Activated T-cell treated with anti-CD3 and anti-CD28 coated beads, Interleukin-2, amount 50 U/mL, for 24 hours (primary cell): ENCODE results near the gene LYL1.

Experiments used
- DNase-seq: peaks from one replicate; pipeline ENCODE4 v3.0.0-alpha.2; 2020
- H3K27ac Mint-ChIP-seq: 2 replicates; pipeline ENCODE4 v1.8.0; 2020; ENCODE audit warnings: mild to moderate bottlenecking, mixed read lengths
- H3K27me3 Mint-ChIP-seq: 2 replicates; pipeline ENCODE4 v1.8.0; 2020; ENCODE audit warnings: mixed read lengths
- H3K36me3 Mint-ChIP-seq: 2 replicates; pipeline ENCODE4 v1.8.0; 2020; ENCODE audit warnings: low read depth, mixed read lengths
- H3K4me1 Mint-ChIP-seq: 2 replicates; pipeline ENCODE4 v1.8.0; 2020; ENCODE audit warnings: low read depth, mixed read lengths
- H3K4me3 Mint-ChIP-seq: 2 replicates; pipeline ENCODE4 v1.8.0; 2020; ENCODE audit warnings: mild to moderate bottlenecking, moderate library complexity, mixed read lengths
- H3K9me3 Mint-ChIP-seq: 2 replicates; pipeline ENCODE4 v1.8.0; 2020; ENCODE audit warnings: mixed read lengths

LYL1 gene

DNA sequence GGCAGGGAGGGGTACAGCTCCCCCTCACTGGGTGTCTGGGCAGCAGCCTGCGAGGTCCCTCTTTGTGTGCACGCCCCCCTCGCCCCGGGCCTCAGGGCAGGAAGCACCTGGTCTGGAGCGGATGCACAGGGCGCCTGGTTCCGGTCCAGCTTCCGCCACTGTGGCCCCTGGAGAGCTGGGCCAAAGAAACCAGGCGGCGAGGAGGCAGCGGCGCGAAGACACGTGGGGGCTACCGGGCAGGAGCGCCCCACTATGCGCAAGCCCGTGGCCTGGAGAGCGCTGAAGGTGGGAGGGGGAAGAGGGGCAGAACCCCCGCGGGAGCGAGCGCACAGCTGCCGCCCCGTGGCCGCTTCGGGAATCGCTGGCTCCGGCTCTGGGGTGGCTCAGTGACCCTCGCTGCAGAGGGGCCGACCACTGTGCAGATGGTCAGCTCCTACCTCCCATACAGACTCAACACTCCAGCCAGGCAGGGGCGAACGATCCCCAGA lies 1.7 kb upstream of the LYL1 start:
- Mint-ChIP-seq H3K9me3 (peaks cover 3% of the 10 kb centered on the region), H3K27ac (peak overlapping the region; percentile 92), H3K36me3 (peaks cover 43% of the 10 kb centered on the region), H3K4me3 (peak overlapping the region; percentile 81), H3K27me3 (no peaks in the 10 kb centered on the region), H3K4me1 (peaks cover 45% of the 10 kb centered on the region)
- DNase-seq, result peak; percentile 85

DNA sequence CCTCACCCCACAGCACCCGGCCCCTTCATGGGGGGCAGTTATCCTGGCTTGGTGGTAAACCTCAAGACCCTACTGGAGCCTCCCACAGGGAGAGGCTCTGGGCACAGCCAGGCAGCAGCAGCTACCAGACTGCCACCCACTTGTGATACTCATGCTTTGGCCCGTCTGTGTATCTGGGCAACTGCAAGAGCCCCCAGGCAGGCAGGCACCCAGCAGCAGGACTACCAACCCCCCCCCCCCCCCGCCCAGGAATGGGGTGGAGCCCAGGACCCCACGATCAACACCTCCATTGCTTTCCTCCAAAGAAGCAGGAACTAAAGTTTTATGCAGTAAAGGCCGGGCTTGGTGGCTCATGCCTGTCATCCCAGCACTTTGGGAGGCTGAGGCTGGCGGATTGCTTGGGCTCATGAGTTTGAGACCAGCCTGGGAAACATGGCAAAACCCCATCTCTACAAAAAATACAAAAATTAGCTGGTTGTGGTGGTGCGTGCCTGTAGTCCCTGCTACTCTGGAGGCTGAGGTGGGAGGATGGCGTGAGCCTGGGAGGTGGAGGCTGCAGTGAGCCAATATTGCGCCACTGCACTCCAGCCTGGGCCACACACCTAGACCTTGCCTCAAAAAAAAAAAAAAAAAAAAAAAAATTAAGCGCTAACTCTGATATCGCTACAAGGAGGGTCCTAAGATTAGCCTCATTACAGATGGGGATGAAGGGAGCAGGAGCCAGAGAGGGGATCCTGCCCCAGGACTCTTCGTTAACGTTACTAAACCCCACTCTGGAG lies 1.1 kb upstream of the LYL1 start:
- DNase-seq, result no peak

DNA sequence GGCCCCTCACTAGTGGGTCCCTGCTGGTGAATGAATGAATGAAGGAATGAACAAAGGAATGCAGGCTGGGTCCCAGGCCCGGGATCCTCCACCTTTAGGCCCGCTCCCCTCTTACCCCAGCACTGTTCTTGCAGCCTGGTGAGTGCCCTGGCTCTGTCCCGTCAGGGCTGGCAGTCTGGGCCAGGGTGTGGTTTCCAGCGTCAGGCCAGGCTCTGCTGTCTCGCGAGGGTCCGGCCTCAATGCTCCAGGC lies 317 bp downstream of the LYL1 start:
- peaks cover 3% of the 10 kb centered on the region for H3K9me3 Mint-ChIP-seq
- no peak overlapping the region for H3K27ac Mint-ChIP-seq
- peak overlapping the region; percentile 72 for H3K4me3 Mint-ChIP-seq
- H3K36me3 Mint-ChIP-seq, result peaks cover 33% of the 10 kb centered on the region
- H3K4me1 Mint-ChIP-seq, result peaks cover 58% of the 10 kb centered on the region
- peaks cover 15% of the 10 kb centered on the region for H3K27me3 Mint-ChIP-seq
- no peak for DNase-seq

More for the DNA sequence above, 1.1 kb upstream of the LYL1 start:
- Mint-ChIP-seq H3K4me1 (peaks cover 48% of the 10 kb centered on the region), H3K27me3 (peaks cover 3% of the 10 kb centered on the region), H3K4me3 (peak overlapping the region; percentile 81), H3K36me3 (peaks cover 39% of the 10 kb centered on the region), H3K9me3 (peaks cover 3% of the 10 kb centered on the region), H3K27ac (peak overlapping the region; percentile 92)

- no peak for DNase-seq
- Mint-ChIP-seq H3K4me3 (peak overlapping the region; percentile 72), H3K27ac (peak overlapping the region; percentile 64), H3K9me3 (peaks cover 3% of the 10 kb centered on the region), H3K4me1 (peaks cover 62% of the 10 kb centered on the region), H3K27me3 (peaks cover 19% of the 10 kb centered on the region), H3K36me3 (peaks cover 28% of the 10 kb centered on the region)
Measured at GRCh38 chr19:13101590-13102415, 855 bp downstream of the LYL1 start.

- H3K4me3 Mint-ChIP-seq, result peak overlapping the region; percentile 72
- peaks cover 65% of the 10 kb centered on the region for H3K4me1 Mint-ChIP-seq
- H3K36me3 Mint-ChIP-seq, result peaks cover 24% of the 10 kb centered on the region
- H3K27me3 Mint-ChIP-seq, result peaks cover 25% of the 10 kb centered on the region
- DNase-seq, result no peak
- H3K9me3 Mint-ChIP-seq, result peaks cover 3% of the 10 kb centered on the region
- peak overlapping the region; percentile 64 for H3K27ac Mint-ChIP-seq
Measured at GRCh38 chr19:13100841-13101589, 1.6 kb downstream of the LYL1 start.

DNA sequence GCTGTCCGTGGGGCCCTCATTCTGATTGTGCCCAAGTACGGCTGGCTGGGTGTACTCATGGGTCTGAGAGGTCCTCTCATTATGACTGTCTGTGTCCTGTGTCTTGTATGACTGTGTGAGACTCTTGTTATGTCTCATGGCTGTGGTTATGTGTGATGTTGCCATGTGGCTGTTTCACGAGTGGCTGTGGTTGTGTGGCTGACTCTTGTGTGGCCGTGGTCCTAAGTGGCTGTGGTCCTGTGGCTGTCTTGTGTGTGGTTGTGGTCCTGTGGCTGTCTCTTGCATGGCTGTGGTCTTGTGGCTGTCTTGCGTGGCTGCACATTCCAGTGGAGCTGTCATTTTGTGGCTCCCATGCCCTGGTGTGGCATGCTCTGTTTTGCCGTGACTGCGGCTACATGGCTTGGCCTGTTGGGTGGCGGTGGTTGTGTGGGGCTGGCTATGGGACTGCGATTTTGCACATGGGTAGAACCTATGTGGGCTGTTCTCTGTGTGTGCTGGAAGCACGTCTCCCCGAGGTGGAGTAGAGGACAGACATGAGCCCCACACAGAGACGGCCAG lies 2.5 kb downstream of the LYL1 start:
- peak; percentile 85 for DNase-seq
- H3K36me3 Mint-ChIP-seq, result peaks cover 16% of the 10 kb centered on the region
- H3K27ac Mint-ChIP-seq, result peak overlapping the region; percentile 93
- peaks cover 31% of the 10 kb centered on the region for H3K27me3 Mint-ChIP-seq
- peaks cover 62% of the 10 kb centered on the region for H3K4me1 Mint-ChIP-seq
- peak overlapping the region; percentile 60 for H3K4me3 Mint-ChIP-seq
- H3K9me3 Mint-ChIP-seq, result peaks cover 3% of the 10 kb centered on the region

DNA sequence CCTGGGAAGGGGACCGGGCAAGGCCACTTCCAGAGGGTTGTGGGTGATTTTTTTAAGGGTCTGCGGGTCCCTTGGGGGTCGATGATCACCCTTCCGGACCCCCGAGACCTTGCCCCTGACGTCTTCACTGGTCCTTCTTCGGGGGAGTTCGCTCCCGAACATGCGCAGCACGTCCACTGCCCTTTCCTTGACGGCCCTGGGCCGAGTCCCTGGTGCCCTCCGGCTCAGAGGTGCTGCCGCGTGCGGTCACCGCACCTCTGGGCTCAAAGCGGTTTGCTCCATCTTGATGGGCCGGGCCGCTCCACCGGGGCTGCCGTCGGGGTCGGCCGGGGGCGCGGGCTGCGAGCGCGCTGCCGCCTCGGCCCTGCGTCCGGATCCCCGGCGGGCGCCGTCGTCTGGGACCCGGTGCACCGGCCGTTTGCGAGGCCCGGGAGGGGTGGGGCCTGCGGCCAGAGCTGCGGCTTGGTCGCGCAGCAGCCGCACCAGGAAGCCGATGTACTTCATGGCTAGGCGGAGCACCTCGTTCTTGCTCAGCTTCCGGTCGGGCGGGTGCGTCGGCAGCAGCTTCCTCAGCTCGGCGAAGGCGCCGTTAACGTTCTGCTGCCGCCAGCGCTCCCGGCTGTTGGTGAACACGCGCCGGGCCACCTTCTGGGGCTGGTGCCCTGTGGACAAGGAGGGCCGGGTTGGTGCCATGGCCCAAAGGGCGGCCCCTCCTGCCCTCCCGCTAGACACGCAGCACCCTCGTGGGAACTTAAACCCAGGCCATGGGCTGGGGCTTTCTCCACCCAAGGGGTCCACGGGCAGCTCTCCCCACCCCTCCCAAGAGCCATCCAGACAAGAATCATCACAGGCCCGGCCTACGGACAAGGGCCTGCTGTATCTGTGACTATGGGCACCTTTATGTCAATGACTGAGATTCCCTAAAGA lies 3.3 kb downstream of the LYL1 start:
- peak overlapping the region; percentile 69 for H3K4me3 Mint-ChIP-seq
- peaks cover 9% of the 10 kb centered on the region for H3K36me3 Mint-ChIP-seq
- peaks cover 59% of the 10 kb centered on the region for H3K4me1 Mint-ChIP-seq
- peaks cover 3% of the 10 kb centered on the region for H3K9me3 Mint-ChIP-seq
- peaks cover 37% of the 10 kb centered on the region for H3K27me3 Mint-ChIP-seq
- DNase-seq, result peak; percentile 82
- H3K27ac Mint-ChIP-seq, result peak overlapping the region; percentile 93

DNA sequence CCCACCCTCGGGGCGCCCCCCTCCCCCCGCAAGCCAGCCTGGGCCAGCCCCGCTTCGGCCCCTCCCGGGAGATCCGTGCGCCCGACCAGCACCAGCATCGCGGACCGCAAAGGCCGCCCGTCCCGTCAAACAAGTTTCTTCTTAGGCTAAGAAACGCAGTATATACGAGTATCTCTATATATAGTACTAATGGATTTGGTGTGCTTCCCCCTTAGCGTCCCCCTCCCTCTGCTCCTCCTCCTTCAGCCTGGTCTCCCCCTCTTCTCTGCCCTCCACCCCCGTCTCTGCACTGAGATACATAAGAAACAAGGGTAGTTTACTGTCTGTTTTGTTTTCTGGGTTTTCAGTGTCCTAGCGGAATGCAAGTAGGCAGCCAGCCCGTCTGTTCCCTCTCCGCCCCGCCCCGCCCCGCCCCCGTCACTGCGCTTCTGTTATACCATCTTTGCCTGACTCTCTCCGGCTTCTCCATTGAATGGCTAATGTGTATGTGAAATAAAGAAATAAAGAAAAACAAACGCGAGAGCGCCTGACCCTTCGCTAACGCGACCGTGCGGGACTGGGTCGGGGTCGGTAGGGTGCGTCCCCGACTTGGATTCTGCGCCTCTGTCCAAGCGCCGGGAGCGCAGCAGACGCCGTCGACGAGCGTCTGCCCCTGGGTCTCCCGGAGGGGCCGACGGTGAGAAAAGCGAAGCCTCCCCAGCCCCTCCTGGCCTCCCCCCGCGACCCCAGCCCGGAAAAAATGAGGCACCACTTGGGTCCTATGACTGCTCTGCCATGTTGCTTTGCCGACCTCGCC lies 4.2 kb downstream of the LYL1 start:
- peaks cover 42% of the 10 kb centered on the region for H3K27me3 Mint-ChIP-seq
- peaks cover 7% of the 10 kb centered on the region for H3K36me3 Mint-ChIP-seq
- H3K9me3 Mint-ChIP-seq, result peaks cover 3% of the 10 kb centered on the region
- H3K4me3 Mint-ChIP-seq, result peak overlapping the region; percentile 69
- H3K4me1 Mint-ChIP-seq, result peaks cover 59% of the 10 kb centered on the region
- H3K27ac Mint-ChIP-seq, result peak overlapping the region; percentile 63
- DNase-seq, result peak; percentile 59

DNA sequence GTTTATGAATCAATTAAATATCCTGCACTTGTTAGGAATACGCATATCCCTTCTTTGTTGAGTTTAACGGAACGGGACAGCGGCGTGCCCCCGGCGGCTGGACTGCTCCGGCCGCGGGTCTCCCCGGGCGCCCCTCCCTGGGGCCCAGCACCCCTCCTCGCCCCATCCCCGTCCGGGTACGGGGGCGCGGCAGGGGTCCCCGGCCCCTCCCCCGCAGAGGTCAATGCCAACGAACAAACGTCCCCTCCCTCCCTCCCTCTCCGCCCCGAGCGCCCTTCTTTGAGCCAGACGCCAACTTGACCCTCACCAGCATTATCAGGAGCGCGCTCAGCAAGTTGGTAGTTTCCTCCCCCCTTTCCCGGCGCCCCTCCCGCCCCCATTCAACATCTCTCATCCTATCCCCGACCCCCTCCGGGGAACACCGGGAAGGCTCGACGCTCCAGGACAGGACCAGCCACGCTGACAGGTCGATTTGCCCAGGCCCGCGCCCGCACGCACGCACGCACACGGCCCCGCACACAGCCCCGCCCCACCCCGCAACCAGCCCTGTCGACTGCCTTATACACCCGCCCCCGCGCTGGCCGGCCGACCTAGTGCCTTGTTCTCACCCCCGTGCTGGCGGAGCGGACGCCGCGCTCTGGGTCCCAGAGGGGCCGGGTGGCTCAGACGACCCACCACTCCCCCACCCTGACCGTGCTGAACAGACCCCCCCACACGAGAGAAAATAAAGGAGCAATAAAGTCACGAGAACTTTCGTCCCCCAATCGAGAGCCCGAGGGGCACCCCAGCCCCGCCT lies 5.0 kb downstream of the LYL1 start:
- peak overlapping the region; percentile 44 for H3K4me3 Mint-ChIP-seq

DNA sequence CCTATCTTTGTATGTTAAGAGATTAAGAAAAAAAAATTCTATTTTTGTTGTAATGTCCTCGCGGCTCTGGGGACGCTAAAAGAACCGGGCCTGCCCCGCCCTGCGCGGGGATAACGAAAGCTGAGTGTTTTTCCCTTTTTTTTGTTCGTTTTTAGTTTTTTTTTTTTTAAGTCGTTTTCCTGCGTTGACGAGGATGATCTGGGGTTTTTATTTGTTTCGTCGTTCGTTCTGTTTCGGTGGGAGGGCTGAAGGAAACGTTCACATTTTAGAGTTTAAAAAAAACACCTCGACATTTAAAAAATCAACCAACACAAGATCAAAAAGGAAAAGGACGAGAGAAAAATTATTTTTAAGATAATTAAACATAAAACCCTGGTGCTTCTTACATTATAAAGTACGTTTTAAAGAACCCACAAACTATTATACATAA lies 5.6 kb downstream of the LYL1 start:
- peaks cover 42% of the 10 kb centered on the region for H3K27me3 Mint-ChIP-seq
- DNase-seq, result no peak
- peaks cover 52% of the 10 kb centered on the region for H3K4me1 Mint-ChIP-seq
- H3K4me3 Mint-ChIP-seq, result peak overlapping the region; percentile 32
- H3K9me3 Mint-ChIP-seq, result peaks cover 3% of the 10 kb centered on the region
- peak overlapping the region; percentile 73 for H3K27ac Mint-ChIP-seq
- peaks cover 7% of the 10 kb centered on the region for H3K36me3 Mint-ChIP-seq

More for the DNA sequence above, 5.0 kb downstream of the LYL1 start:
- Mint-ChIP-seq H3K9me3 (peaks cover 3% of the 10 kb centered on the region), H3K4me1 (peaks cover 56% of the 10 kb centered on the region), H3K27ac (no peak overlapping the region), H3K36me3 (peaks cover 7% of the 10 kb centered on the region), H3K27me3 (peaks cover 42% of the 10 kb centered on the region)
- DNase-seq, result no peak

GRCh38 chr19:13095934-13096927 lies 6.4 kb downstream of the LYL1 start:
- Mint-ChIP-seq H3K4me3 (no peak overlapping the region), H3K4me1 (peaks cover 45% of the 10 kb centered on the region), H3K9me3 (peaks cover 3% of the 10 kb centered on the region), H3K27me3 (peaks cover 42% of the 10 kb centered on the region), H3K27ac (peak overlapping the region; percentile 2), H3K36me3 (peaks cover 7% of the 10 kb centered on the region)
- no peak for DNase-seq
